Endothelial cell of umbilical vein (primary cell): ENCODE measurements around the gene EPYC. TPM values are rescaled to one million over a fixed set of nuclear protein-coding genes. Genes with fewer than 3 reads are reported as not detected.

ENCODE experiments used
- BruUV-seq: library from RNA; stranded (reverse); fragments of 400-500 nt; replicated peaks from 2 replicates; lab custom pipeline; 2021; lab: Mats Ljungman, UMichigan
- CTCF ChIA-PET: fragments of 300-600, 350-600 bp; sonication (Branson Sonifier 250); formaldehyde crosslinking; loops from one replicate; lab custom pipeline; 2021; ENCODE audit warnings: antibody characterized with exemption, inconsistent platforms; lab: Charles Lee
- POLR2A ChIA-PET: fragments of 300-600, 350-600 bp; sonication (Branson Sonifier 250); formaldehyde crosslinking; loops from one replicate; lab custom pipeline; 2021; ENCODE audit warnings: antibody characterized with exemption, inconsistent platforms; lab: Charles Lee
- DNase-seq: peaks from one replicate; pipeline ENCODE4 v3.0.0-alpha.2; 2011; ENCODE audit warnings: low read depth, low spot score
- FAIRE-seq: peaks from 2 replicates; lab custom pipeline; 2011; peaks lifted over from hg19 to GRCh38; lab: Jason Lieb, UNC
- H2AFZ ChIP-seq: 2 replicates; pipeline ENCODE4 v1.6.0; 2012; ENCODE audit warnings: low read depth, low read length, control low read depth, inconsistent platforms
- H3K27ac ChIP-seq: 2 replicates; pipeline ENCODE4 v1.5.1; 2011; ENCODE audit warnings: low read depth, mild to moderate bottlenecking, control low read depth, low read length, moderate library complexity; ENCODE audit not compliant: insufficient read depth
- H3K27me3 ChIP-seq, 2 experiments: 2 replicates each; pipeline versions ENCODE4 v1.6.0 to v1.6.1; 2011; ENCODE audit warnings: low read length in 2 of 2, mixed read lengths in 1 of 2; ENCODE audit not compliant: control insufficient read depth in 2 of 2, insufficient read depth in 2 of 2
- H3K36me3 ChIP-seq, 2 experiments: 2 replicates in 1 of 2; 3 replicates in 1 of 2; pipeline ENCODE4 v1.5.1; 2011; ENCODE audit warnings: low read length in 2 of 2, mild to moderate bottlenecking in 1 of 2, moderate library complexity in 1 of 2; ENCODE audit not compliant: control insufficient read depth in 2 of 2, insufficient read depth in 2 of 2; ENCODE audit errors: extremely low read depth in 1 of 2
- H3K4me1 ChIP-seq: 3 replicates; pipeline ENCODE4 v1.5.1; 2011; ENCODE audit warnings: mild to moderate bottlenecking, low read length; ENCODE audit not compliant: control insufficient read depth, insufficient read depth; ENCODE audit errors: extremely low read depth
- H3K4me2 ChIP-seq: 2 replicates; pipeline ENCODE4 v1.6.1; 2011; ENCODE audit warnings: low read length, control low read depth, mixed read lengths; ENCODE audit not compliant: insufficient read depth
- H3K4me3 ChIP-seq, 3 experiments: fragments of 200-600 bp in 1 of 3; sonication (generic), shearing (Covaris generic) in 1 of 3; replicated peaks in 1 of 3; 2 replicates each; pipeline ENCODE4 v1.5.1; 2011 to 2016; ENCODE audit warnings: control low read depth in 3 of 3, low read length in 3 of 3, mild to moderate bottlenecking in 2 of 3, inconsistent platforms in 1 of 3, low read depth in 1 of 3, moderate library complexity in 1 of 3; ENCODE audit not compliant: insufficient read depth in 1 of 3
- H3K79me2 ChIP-seq: 2 replicates; pipeline ENCODE4 v1.6.0; 2012; ENCODE audit warnings: low read length, inconsistent platforms; ENCODE audit not compliant: control insufficient read depth, insufficient read depth
- H3K9ac ChIP-seq: replicated peaks from 2 replicates; pipeline ENCODE3; 2011; ENCODE audit warnings: low read length, control low read depth; ENCODE audit not compliant: insufficient read depth; ENCODE audit errors: extremely low read depth
- H3K9me1 ChIP-seq: replicated peaks from 3 replicates; pipeline ENCODE4 v1.6.0; 2011; ENCODE audit warnings: mild to moderate bottlenecking, low read length; ENCODE audit not compliant: control insufficient read depth, insufficient read depth; ENCODE audit errors: extremely low read depth
- H3K9me3 ChIP-seq: replicated peaks from 2 replicates; pipeline ENCODE4 v1.5.1; 2012; ENCODE audit warnings: low read length, inconsistent platforms; ENCODE audit not compliant: control insufficient read depth, insufficient read depth
- H4K20me1 ChIP-seq: replicated peaks from 2 replicates; pipeline ENCODE3; 2011; ENCODE audit warnings: mild to moderate bottlenecking, low read length; ENCODE audit not compliant: control insufficient read depth, insufficient read depth; ENCODE audit errors: extremely low read depth
- EZH2 ChIP-seq: IDR thresholded peaks from 2 replicates; pipeline ENCODE4 v1.6.1; 2012; ENCODE audit warnings: borderline replicate concordance, low read depth, mild to moderate bottlenecking, moderate library complexity, low read length, inconsistent platforms; ENCODE audit not compliant: severe bottlenecking
- FOS ChIP-seq: IDR thresholded peaks from 2 replicates; pipeline ENCODE4 v1.6.1; 2011; ENCODE audit warnings: mild to moderate bottlenecking, low read length, moderate library complexity, borderline replicate concordance; ENCODE audit not compliant: insufficient read depth
- GATA2 ChIP-seq: IDR thresholded peaks from 2 replicates; pipeline ENCODE4 v1.7.0; 2011; ENCODE audit warnings: low read depth, mild to moderate bottlenecking, moderate library complexity, mixed read lengths, low read length; ENCODE audit not compliant: insufficient read length, insufficient read depth
- JUN ChIP-seq: IDR thresholded peaks from 2 replicates; pipeline ENCODE4 v1.6.1; 2011; ENCODE audit warnings: borderline replicate concordance, low read depth; ENCODE audit not compliant: insufficient read length, insufficient read depth
- POLR2A ChIP-seq: IDR thresholded peaks from 2 replicates; pipeline ENCODE4 v1.6.1; 2012; ENCODE audit warnings: low read depth, mild to moderate bottlenecking, control low read depth, low read length
- POLR2AphosphoS5 ChIP-seq: IDR thresholded peaks from 2 replicates; pipeline ENCODE4 v1.6.1; 2012; ENCODE audit warnings: low read depth, mild to moderate bottlenecking, control low read depth, low read length, moderate library complexity; ENCODE audit not compliant: insufficient read depth
- dilution Hi-C: fragments of 300-500 bp; cut with MboI; formaldehyde crosslinking; loops from one replicate; pipeline ENCODE4 v1.15.0; 2019; ENCODE audit warnings: low sequenced_read_pairs; ENCODE audit not compliant: extremely low pct_ligation_motif_present
- intact Hi-C: fragments of 100-400 bp; cut with micrococcal nuclease; formaldehyde crosslinking; loops from one replicate; pipeline ENCODE4 v1.10.0; 2022
- polyA plus RNA-seq, 4 experiments: library from polyadenylated mRNA; depleted of rRNA in 3 of 4; stranded (reverse) in 3 of 4; unstranded in 1 of 4; fragments of >200 nt; gene quantifications; 2 replicates each; pipeline versions ENCODE4 v1.2.1 to v1.2.3, GENCODE V29; 2011 to 2012; ENCODE audit warnings: missing spikeins in 1 of 4
- total RNA-seq: library from RNA; stranded (reverse); gene quantifications from 2 replicates; pipeline ENCODE4 v1.2.3, GENCODE V29; 2021
- TF ChIP-seq, protein P1 (sequence below), 2 donors: IDR thresholded peaks; 1 replicate in 1 of 2; 2 replicates in 1 of 2; pipeline ENCODE4 v1.5.1; 2011; ENCODE audit warnings: low read length in 2 of 2, mild to moderate bottlenecking in 2 of 2, moderate library complexity in 2 of 2, control low read depth in 1 of 2, inconsistent platforms in 1 of 2, low read depth in 1 of 2; ENCODE audit not compliant: insufficient read depth in 1 of 2; ENCODE audit errors: extremely low read depth in 1 of 2

EPYC gene
- total and polyA plus RNA-seq, 2 donors (not counting 3 experiments of a cell fraction or from before 2014, with no cell fraction given): not detected

DNA sequence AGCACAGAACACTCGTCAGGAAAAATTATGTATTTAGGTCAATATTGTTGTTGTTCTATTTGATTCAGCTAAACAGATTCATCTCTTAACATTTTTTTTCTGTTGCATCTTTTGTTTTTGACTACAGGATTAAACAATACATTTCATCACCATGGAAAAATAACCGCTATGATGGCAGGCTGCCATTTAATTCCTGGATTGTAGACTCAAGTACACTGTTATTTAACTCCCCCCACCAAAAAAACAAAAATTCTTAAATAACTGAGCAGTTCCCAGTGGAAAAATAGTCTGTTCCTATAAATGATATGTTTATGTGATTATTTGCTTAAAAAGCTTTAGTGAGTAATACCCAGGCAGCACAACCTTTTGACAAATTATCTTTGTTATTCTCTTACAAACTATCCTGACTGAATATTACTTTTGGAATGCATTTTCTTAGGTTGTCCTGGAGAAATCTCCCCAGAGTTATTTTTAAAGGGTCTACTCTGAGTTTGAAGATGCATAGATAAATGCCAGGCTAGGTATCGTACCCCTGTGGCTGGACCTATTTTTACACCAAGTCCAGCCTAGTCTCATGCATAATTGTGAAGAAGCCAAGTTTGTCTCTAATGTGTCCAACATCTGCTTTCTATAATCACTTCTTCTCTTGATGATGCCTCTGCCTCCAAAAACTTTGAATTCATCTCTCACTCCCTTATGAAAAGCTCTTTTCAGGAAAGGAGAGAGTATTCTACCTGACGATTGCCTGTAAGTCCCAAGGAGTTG, 49.4 kb upstream of the EPYC start:
- TF ChIP-seq JUN (peak; percentile 17), POLR2A (no peak)
- TF ChIP-seq, protein P1, sequence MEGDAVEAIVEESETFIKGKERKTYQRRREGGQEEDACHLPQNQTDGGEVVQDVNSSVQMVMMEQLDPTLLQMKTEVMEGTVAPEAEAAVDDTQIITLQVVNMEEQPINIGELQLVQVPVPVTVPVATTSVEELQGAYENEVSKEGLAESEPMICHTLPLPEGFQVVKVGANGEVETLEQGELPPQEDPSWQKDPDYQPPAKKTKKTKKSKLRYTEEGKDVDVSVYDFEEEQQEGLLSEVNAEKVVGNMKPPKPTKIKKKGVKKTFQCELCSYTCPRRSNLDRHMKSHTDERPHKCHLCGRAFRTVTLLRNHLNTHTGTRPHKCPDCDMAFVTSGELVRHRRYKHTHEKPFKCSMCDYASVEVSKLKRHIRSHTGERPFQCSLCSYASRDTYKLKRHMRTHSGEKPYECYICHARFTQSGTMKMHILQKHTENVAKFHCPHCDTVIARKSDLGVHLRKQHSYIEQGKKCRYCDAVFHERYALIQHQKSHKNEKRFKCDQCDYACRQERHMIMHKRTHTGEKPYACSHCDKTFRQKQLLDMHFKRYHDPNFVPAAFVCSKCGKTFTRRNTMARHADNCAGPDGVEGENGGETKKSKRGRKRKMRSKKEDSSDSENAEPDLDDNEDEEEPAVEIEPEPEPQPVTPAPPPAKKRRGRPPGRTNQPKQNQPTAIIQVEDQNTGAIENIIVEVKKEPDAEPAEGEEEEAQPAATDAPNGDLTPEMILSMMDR (IDR thresholded peaks at IDR 0.05; ENCODE audit: extremely low read depth in 1 of 2, insufficient read depth in 1 of 2, low read depth in 1 of 2, low read length in 2 of 2): no peak
- H3K4me2 ChIP-seq: no peak overlapping the region
- no peak overlapping the region for H3K4me3 ChIP-seq
- BruUV-seq: no TSS peak
- H3K9me3 ChIP-seq: no peaks in the 10 kb centered on the region
- H3K79me2 ChIP-seq: no peaks in the 10 kb centered on the region
- dilution Hi-C loops (no loop called here), intact Hi-C loops (no loop called here)
- no peaks in the 10 kb centered on the region for H3K27me3 ChIP-seq
- H3K9ac ChIP-seq: no peak overlapping the region
- H3K9me1 ChIP-seq: no peaks in the 10 kb centered on the region
- POLR2A ChIA-PET: no interaction called here
- H3K36me3 ChIP-seq: no peaks in the 10 kb centered on the region
- H3K27ac ChIP-seq: no peak overlapping the region
- CTCF ChIA-PET: no interaction called here
- DNase-seq: peak; percentile 94
- no peaks in the 10 kb centered on the region for H4K20me1 ChIP-seq
- no peak for FAIRE-seq
- H2AFZ ChIP-seq: no peak overlapping the region
- H3K4me1 ChIP-seq: no peaks in the 10 kb centered on the region

DNA sequence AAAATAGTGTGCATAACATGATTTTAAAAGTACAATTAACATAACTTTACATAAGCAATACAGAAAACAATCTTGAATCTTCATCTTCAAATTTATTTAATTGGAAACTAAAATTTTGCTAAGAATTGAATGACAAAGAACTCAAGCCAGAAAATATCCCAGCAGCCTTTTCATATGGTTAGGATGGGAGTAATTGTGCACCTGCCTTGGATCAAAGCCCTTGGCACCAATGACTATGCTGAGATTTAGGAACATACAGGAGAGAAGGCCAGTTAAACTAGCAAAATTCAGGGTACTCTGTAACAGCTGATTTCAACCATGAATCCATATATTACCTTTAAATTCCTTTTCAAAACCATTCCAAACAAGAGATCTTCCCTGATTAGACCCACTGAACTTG, 47.3 kb upstream of the EPYC start:
- dilution Hi-C loops (no loop called here), intact Hi-C loops (no loop called here)
- Histone ChIP-seq H3K79me2 (no peaks in the 10 kb centered on the region), H3K27ac (no peak overlapping the region), H3K4me3 (no peak overlapping the region), H3K9me3 (no peaks in the 10 kb centered on the region), H4K20me1 (no peaks in the 10 kb centered on the region), H2AFZ (no peak overlapping the region), H3K9me1 (no peaks in the 10 kb centered on the region), H3K4me1 (no peaks in the 10 kb centered on the region), H3K9ac (no peak overlapping the region), H3K4me2 (no peak overlapping the region), H3K36me3 (no peaks in the 10 kb centered on the region), H3K27me3 (no peaks in the 10 kb centered on the region)
- no TSS peak for BruUV-seq
- no peak for TF ChIP-seq POLR2A
- TF ChIP-seq POLR2AphosphoS5: no peak
- TF ChIP-seq FOS: no peak
- no peak for TF ChIP-seq JUN
- TF ChIP-seq GATA2: no peak
- no peak for TF ChIP-seq EZH2
- DNase-seq (no peak), FAIRE-seq (no peak)
- ChIA-PET CTCF (no interaction called here), POLR2A (no interaction called here)
